ENCODE measurements around the gene LRG1. TPM values are rescaled to one million over a fixed set of nuclear protein-coding genes. Genes with fewer than 3 reads are reported as not detected.

The LRG1 gene
- total RNA-seq, 1 donor from 2014 or later, result 1.0 TPM

DNA sequence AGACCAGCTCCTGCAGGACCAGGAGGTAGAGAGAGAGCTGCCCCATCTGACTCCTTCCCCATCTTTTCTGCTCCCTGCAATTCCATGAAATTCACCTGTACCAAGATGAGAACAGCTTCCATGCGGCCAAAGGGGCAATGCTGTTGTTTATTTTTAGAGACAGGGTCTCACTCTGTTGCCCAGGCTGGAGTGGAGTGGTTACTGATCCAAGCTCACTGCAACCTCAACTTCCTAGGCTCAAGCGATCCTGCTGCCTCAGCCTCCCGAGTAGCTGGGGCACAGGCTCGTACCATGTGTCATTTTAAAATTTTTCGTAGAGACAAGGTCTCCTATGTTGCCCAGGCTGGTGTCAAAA, 18.0 kb downstream of the LRG1 start:
- Mint-ChIP-seq H3K4me1 (ENCODE audit: low read depth, unreplicated experiment) (no peaks in the 10 kb centered on the region), H3K36me3 (ENCODE audit: unreplicated experiment) (no peaks in the 10 kb centered on the region), H3K27me3 (ENCODE audit: unreplicated experiment) (peaks cover 2% of the 10 kb centered on the region), H3K9me3 (ENCODE audit: unreplicated experiment) (peaks cover 3% of the 10 kb centered on the region), H3K27ac (ENCODE audit: unreplicated experiment) (no peak overlapping the region), H3K4me3 (ENCODE audit: unreplicated experiment) (no peak overlapping the region)
- TF ChIP-seq CTCF (IDR thresholded peaks at IDR 0.05; ENCODE audit: partially characterized antibody, unreplicated experiment), result no peak
- no peak for DNase-seq

- Mint-ChIP-seq H3K4me3 (ENCODE audit: unreplicated experiment) (no peak overlapping the region), H3K27ac (ENCODE audit: unreplicated experiment) (no peak overlapping the region)
- TF ChIP-seq CTCF (IDR thresholded peaks at IDR 0.05; ENCODE audit: partially characterized antibody, unreplicated experiment), result no peak
Measured at GRCh38 chr19:4521170-4521887, 18.5 kb downstream of the LRG1 start.

GRCh38 chr19:4519521-4520277, 20.1 kb downstream of the LRG1 start:
- peak overlapping the region; percentile 20 for H3K4me3 Mint-ChIP-seq (ENCODE audit: unreplicated experiment)
- no peak for TF ChIP-seq CTCF (IDR thresholded peaks at IDR 0.05; ENCODE audit: partially characterized antibody, unreplicated experiment)
- DNase-seq, result no peak
- H3K4me1 Mint-ChIP-seq (ENCODE audit: low read depth, unreplicated experiment), result no peaks in the 10 kb centered on the region
- peaks cover 2% of the 10 kb centered on the region for H3K27me3 Mint-ChIP-seq (ENCODE audit: unreplicated experiment)
- peak overlapping the region; percentile 8 for H3K27ac Mint-ChIP-seq (ENCODE audit: unreplicated experiment)
- H3K9me3 Mint-ChIP-seq (ENCODE audit: unreplicated experiment), result peaks cover 3% of the 10 kb centered on the region
- no peaks in the 10 kb centered on the region for H3K36me3 Mint-ChIP-seq (ENCODE audit: unreplicated experiment)

More at GRCh38 chr19:4521170-4521887, 18.5 kb downstream of the LRG1 start:
- Mint-ChIP-seq H3K36me3 (ENCODE audit: unreplicated experiment) (no peaks in the 10 kb centered on the region), H3K27me3 (ENCODE audit: unreplicated experiment) (peaks cover 2% of the 10 kb centered on the region), H3K9me3 (ENCODE audit: unreplicated experiment) (peaks cover 3% of the 10 kb centered on the region), H3K4me1 (ENCODE audit: low read depth, unreplicated experiment) (no peaks in the 10 kb centered on the region)
- DNase-seq, result no peak

DNA sequence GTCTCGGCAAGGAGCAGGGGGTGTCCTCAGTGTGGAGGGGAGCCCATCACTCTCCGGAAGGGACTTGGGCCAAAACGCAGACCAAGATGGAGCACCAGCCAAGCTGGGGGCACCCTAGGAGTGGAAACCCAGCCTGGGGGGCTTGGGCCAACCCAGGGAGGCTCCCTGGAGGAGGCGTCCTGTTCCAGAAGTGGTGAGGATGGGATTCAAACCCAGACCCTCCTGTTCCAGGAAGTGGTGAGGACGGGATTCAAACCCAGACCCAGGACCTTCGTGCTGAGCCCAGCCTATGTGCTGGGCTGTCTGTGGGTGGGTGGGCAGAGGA, 20.7 kb downstream of the LRG1 start:
- no peak for DNase-seq
- no peaks in the 10 kb centered on the region for H3K36me3 Mint-ChIP-seq (ENCODE audit: unreplicated experiment)
- H3K9me3 Mint-ChIP-seq (ENCODE audit: unreplicated experiment), result peaks cover 3% of the 10 kb centered on the region
- H3K27me3 Mint-ChIP-seq (ENCODE audit: unreplicated experiment), result peaks cover 2% of the 10 kb centered on the region
- H3K4me3 Mint-ChIP-seq (ENCODE audit: unreplicated experiment), result no peak overlapping the region
- no peak overlapping the region for H3K27ac Mint-ChIP-seq (ENCODE audit: unreplicated experiment)
- H3K4me1 Mint-ChIP-seq (ENCODE audit: low read depth, unreplicated experiment), result no peaks in the 10 kb centered on the region
- TF ChIP-seq CTCF (IDR thresholded peaks at IDR 0.05; ENCODE audit: partially characterized antibody, unreplicated experiment), result no peak
